Keratinocyte (primary cell): ENCODE results near the gene HOXA11.

Experiments
- EZH2 ChIP-seq: IDR thresholded peaks from one replicate; pipeline ENCODE4 v1.6.1; 2012; ENCODE audit warnings: inconsistent platforms, mild to moderate bottlenecking, low read length, moderate library complexity
- TF ChIP-seq, protein P1 (sequence below), 3 experiments: IDR thresholded peaks in 1 of 3; conservative IDR thresholded peaks in 1 of 3; optimal IDR thresholded peaks in 1 of 3; 2 replicates in 2 of 3; 3 replicates in 1 of 3; pipeline versions ENCODE3 to v1.5.1; 2011; ENCODE audit warnings: low read length in 3 of 3, mild to moderate bottlenecking in 3 of 3, moderate library complexity in 2 of 3, control low read depth in 1 of 3, inconsistent platforms in 1 of 3; ENCODE audit not compliant: insufficient read depth in 2 of 3; ENCODE audit errors: extremely low read depth in 1 of 3

DNA sequence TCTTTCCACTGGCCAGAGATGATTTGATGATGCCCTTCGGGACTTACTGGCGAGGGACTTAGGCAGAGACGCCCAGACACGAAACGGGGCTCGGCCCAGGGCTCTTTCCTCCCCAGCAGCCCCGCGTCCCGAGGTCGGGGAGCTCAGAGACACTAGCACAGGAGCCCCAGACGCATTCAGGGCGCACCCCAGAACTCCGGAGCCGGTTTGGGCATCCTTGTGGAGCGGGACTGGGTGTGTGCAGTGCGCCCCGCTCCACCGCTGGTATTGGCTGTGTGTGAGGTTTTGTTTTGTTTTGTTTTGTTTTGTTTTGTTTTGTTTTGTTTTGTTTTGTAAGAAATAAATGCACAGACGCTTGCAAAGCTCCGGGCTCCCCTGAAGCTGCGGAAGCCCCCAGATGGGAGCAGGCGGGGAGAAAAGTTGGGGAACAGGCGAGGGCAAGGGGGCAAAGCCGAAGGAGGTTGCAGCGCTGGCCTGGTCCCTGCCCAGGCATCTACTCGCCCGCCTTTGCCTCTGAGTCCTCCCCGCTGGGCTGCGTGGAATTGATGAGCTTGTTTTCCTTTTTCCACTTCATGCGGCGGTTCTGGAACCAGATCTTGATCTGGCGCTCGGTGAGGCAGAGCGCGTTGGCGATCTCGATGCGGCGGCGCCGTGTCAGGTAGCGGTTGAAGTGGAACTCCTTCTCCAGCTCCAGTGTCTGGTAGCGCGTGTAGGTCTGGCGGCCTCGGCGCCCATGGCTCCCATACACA lies 39.7 kb downstream of the HOXA11 start:
- TF ChIP-seq, protein P1, sequence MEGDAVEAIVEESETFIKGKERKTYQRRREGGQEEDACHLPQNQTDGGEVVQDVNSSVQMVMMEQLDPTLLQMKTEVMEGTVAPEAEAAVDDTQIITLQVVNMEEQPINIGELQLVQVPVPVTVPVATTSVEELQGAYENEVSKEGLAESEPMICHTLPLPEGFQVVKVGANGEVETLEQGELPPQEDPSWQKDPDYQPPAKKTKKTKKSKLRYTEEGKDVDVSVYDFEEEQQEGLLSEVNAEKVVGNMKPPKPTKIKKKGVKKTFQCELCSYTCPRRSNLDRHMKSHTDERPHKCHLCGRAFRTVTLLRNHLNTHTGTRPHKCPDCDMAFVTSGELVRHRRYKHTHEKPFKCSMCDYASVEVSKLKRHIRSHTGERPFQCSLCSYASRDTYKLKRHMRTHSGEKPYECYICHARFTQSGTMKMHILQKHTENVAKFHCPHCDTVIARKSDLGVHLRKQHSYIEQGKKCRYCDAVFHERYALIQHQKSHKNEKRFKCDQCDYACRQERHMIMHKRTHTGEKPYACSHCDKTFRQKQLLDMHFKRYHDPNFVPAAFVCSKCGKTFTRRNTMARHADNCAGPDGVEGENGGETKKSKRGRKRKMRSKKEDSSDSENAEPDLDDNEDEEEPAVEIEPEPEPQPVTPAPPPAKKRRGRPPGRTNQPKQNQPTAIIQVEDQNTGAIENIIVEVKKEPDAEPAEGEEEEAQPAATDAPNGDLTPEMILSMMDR (optimal IDR thresholded peaks at IDR 0.05 in 1 of 3, IDR thresholded peaks at IDR 0.05 in 1 of 3, conservative IDR thresholded peaks at IDR 0.05 in 1 of 3; ENCODE audit: extremely low read depth in 1 of 3, insufficient read depth in 2 of 3, low read length in 3 of 3) = no peak
- TF ChIP-seq EZH2 = no peak
